Stimulated activated CD4-positive, alpha-beta T cell treated with anti-CD3 and anti-CD28 coated beads, Interleukin-15, amount 100 ng/mL, for 48 hours (primary cell): Measurements from ENCODE around the gene CCDC34.

ENCODE experiments used
- DNase-seq, 2 donors: peaks; one replicate each; pipeline ENCODE4 v3.0.0-alpha.2; 2020; ENCODE audit warnings: low read depth in 2 of 2

Gene CCDC34

GRCh38 chr11:27291302-27291889 is 71.6 kb downstream of the CCDC34 start:
- no peak for DNase-seq

GRCh38 chr11:27290261-27291050 is 72.6 kb downstream of the CCDC34 start:
- DNase-seq: no peak
